SKM-1 (cell line): ENCODE measurements around the gene AADAT.
"Not testable (repeated sequence)": the region's sequence is repeated elsewhere in the genome, so short reads cannot be mapped to it uniquely, and the experiment has no call there.

Experiments used
- DNase-seq: peaks from one replicate; lab custom pipeline; 2025; ENCODE audit not compliant: unreplicated experiment; lab: John Stamatoyannopoulos, UW

The AADAT gene

DNA sequence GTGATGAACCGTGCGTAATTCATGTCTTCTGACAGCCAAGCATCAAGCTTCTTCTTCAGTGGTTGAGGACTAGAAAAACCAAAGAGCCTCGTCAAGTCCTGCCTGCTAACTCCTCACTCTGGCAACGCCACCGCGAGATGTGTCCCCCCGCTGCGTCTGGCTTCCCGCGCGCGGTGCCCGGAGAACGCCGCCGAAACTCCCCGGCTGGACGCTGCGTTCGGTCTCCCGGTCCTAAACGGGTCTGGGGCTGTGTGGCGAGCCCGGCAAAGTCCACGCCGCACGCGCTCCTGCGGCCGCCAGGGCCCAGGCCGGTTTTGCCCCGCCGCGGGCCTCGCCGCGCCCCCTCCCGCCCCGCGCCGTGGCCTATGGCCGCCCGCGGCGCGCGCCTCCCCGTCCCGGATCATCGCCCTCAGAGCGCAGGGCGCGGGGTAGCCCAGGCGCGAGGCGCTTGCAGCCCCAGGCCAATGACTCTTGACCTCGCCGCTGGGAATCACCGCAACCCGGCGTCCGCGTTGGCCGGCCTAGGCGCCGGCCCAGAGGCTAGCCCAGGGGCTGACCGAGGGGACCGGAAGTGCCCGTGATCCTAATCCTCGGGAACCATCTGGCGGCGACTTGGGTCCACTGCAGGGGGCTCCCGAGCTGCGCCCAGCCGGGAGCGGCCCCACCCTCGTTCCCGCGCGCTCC is at the start of gene AADAT:
TSS of gene AADAT (minus strand) at position 289 of the 684 bp plus-strand sequence. CDS start at position 23, 266 bp downstream.
- no peak for DNase-seq

- peak; percentile 64 for DNase-seq
These were observed 48.9 kb upstream of the AADAT start for GRCh38 chr4:170138580-170139194.

DNA sequence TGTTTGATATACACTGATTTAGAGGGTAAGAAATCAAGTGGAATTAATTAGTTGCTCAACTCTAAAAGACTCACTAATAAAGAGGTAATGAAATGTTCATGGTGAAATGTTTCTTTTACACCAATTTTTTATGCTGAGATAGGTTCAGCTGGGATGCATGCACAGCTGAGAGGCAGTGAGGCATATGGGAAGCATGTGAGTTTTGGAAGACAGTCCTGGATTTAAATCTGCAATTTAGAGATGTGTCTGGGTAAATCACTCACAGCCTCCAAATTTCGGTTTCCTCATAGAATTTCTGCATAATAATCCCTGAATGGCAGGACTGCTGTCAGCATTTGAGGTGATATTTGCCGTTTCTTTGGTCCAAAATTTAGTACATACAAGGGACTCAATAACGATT is 48.2 kb upstream of the AADAT start:
- DNase-seq, result no peak

DNA sequence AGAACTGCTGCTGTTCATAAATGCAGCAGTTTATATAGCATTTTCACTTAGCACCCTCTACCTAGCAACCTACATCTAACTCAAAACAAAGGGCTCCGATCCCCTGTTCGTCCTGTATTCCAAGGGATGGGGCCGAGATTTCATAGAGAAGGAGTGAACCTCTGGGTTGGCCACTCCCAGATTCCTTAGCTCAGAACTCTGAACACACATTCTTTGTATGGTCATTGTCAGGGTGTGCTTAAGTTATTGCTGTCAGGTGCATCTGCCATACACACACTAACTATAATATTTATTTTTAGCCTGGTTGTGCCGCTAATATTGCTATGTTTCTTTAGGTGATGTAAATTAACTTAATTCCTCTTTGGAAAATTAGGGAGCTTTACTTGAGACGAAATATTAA is 47.7 kb upstream of the AADAT start:
- no peak for DNase-seq

DNA sequence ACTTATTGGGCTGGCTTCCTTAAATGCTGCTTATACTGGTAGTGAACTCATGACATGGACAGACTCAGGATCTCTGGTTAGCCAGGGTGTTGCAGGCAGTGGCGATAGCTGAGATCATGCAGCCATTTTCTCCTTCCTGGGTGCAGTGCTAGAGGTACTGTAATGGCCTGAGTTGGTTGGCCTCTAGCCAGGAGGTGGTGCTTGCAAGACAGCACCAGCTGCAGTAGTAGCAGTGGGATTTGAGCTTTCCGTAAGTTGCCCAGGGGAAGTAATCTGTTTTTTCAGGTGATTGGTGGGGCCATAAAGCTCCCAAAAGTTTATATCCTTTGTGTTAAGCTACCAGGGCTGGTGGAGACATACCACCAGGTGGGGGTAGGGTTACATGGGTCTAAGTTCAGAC is 45.1 kb upstream of the AADAT start:
- no peak for DNase-seq

- DNase-seq, result no peak
These were observed 38.6 kb upstream of the AADAT start for GRCh38 chr4:170128219-170128804.

DNA sequence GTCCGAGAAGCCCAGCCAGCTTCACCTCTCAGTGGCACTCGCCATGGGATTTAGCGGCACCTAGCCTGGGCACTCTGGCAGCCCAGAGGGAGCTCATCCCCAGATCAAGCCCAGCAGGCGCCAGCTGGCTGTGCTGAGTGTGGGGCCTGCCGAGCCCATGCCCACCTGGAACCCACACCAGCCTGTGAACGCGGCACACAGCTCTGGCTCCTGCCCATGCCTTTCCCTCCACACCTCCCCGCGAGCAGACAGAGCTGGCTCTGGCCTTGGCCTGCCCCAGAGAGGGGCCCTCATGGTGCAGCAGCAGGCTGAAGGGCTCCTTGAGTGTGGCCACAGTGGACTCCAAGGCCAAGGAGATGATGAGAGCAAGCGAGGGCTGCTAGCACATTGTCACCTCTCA is 38.0 kb upstream of the AADAT start:
- no peak for DNase-seq

DNA sequence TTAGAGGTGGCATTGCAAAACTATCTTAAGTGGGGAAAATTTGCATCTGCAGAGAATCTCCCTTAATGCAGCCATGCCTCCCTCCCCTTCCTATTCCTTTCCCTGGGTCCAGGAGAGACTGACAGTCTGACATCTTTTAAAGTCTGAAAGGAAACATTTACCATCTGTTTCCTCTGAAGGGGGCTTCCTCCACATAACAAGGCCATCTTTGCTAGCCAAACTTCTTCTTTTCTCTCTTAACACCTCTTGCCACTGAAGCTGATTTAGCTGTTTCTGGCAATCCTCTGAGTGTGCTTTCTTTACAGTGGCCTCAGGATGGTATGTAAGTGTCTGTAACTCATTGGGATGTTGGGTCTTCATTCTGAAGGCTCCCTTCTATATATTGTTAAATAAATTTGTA is 34.6 kb upstream of the AADAT start:
- DNase-seq, result no peak

DNA sequence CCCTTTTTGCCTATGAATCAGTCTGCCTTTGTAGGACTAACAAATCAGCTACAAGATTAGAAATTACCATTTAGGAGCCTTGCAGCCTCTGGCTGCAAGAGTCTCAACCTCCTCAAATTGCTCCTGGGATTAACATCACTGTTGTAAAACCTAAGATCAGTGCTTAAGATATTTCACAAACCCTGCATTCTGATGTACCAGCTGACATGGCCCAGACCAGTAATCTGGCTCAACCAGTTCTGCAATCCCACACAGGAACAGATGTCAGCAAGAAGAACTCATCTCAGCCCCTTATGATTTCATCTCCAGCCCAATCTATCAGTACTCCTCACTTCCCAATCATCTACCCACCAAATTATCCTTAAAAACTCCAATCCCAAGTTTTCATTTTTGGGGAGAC is 32.5 kb upstream of the AADAT start:
- no peak for DNase-seq

DNA sequence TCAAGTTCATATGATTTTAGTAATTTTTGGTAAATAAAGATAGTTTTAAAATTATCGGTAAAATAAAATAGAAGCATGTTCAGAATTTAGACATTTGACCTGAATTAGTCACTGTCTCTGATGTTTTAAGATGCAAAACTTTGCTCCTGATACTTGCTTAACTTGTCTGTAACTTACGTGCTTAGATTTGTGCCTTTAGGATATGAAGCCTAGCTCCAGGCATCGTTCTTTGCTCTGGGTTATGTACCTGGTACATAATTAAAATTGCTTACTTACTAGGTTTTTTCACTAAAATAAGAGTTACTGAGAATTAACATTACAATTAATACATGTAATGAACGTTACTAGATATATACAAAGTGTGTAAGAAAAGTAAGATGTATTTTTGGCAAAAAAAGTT is 24.9 kb upstream of the AADAT start:
- no peak for DNase-seq

GRCh38 chr4:170114183-170114582 is 24.4 kb upstream of the AADAT start:
- not testable (repeated sequence) for DNase-seq

DNA sequence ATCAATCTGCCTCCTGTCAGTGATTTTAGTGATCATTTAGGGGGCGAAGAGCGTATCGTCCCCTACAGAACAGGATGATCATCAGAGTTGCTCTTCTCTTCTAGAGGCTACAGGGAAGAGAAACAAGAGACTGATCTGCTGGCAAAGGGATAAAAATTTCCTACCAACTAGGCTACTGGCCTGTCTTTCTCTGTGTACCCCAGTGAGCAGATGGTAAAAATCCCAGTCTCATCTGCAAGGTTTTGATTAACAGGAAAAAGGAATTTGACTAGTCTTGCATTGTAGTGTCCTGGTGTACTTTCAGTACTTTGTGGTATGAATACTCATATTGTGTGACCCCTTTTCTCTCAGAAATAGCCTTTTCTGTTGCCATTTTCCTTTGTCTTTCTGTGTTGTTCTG is 21.8 kb upstream of the AADAT start:
- no peak for DNase-seq

- DNase-seq, result no peak
These were observed 21.3 kb upstream of the AADAT start for GRCh38 chr4:170111085-170111484.

GRCh38 chr4:170110285-170110672 is 20.5 kb upstream of the AADAT start:
- no peak for DNase-seq

GRCh38 chr4:170109586-170110284 is 20.0 kb upstream of the AADAT start:
- no peak for DNase-seq

DNA sequence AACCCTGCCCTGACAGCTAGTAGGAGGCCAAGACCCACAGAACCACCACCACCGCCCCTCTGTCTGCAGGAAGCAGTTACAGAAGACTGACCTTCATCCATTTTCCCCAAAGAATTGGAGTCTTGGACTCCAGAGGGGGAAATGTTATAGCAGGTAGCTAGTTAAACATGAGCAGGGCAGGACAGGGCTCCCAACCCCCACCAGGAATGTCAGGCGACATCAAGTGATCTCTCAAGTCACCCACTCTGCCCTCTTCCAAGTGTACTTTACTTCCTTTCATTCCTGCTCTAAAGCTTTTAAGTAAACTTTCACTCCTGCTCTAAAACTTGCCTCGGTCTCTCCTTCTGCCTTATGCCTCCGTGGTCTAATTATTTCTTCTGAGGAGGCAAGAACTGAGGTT is 17.1 kb upstream of the AADAT start:
- no peak for DNase-seq

GRCh38 chr4:170102426-170102825 is 12.7 kb upstream of the AADAT start:
- DNase-seq, result no peak

- not testable (repeated sequence) for DNase-seq
These were observed 8.4 kb upstream of the AADAT start for GRCh38 chr4:170098171-170098570.

- DNase-seq, result no peak
These were observed 7.9 kb upstream of the AADAT start for GRCh38 chr4:170097681-170098080.

DNA sequence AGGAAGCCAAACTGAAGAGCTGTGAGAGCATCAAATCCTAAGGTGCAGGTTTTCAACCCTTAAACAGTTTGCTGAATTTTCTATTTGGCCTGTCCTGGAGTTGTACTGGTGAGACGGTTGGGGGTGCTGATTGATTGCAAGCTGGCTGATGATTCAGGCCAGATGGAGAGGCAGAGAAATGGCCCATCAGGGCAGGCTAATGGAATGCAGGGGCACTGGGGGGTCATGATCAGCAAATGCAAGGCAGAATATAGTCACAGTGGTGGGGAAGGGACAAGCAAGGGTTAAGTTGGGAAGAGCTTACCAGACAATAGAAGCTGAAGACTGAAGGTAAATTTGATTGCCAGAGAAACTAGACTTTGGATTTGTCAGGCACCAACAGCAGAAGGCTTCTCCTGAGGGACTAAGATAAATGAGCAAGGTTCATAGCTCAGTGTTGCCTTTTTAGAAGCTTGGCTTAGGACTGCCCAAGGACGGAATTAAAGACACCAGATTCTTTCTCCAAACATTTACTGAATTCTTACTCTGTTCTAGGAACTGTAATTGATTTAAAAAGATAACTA is 4.3 kb upstream of the AADAT start:
- no peak for DNase-seq

- no peak for DNase-seq
These were observed 1.4 kb upstream of the AADAT start for GRCh38 chr4:170091069-170091696.
